Measurements from ENCODE around the gene OPRM1. TPM values are rescaled to one million over a fixed set of nuclear protein-coding genes. Genes with fewer than 3 reads are reported as not detected.
A peak's percentile ranks its signal among the peaks of the same experiment; 100 is the strongest.

Gene OPRM1
- total RNA-seq, 4 donors from 2014 or later, result not detected

DNA sequence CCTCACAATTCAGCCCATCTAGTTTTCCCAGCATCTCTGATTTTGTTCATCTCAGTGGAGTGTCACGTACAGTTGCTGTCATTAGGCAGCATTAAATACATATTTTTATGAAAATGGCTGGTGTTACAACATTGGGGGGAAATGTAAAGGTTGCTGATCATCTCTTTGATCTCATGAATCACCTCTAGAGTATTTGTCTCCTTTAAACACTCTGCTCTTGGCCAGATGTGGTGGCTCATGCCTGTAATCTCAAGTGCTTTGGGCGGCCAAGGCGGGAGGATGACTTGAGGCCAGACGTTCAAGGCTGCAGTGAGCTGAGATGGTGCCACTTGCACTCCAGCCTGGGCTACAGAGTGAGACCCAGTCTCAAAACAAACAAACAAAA is 189.5 kb downstream of the OPRM1 start:
- Histone ChIP-seq H3K27me3 (no peaks in the 10 kb centered on the region), H3K4me3 (no peak overlapping the region), H3K4me1 (peaks cover 0 to 4% (median 0%) of the 10 kb centered on the region in 4 donors), H3K27ac (no peak overlapping the region), H3K9me3 (no peaks in the 10 kb centered on the region), H3K36me3 (no peaks in the 10 kb centered on the region)
- no peak for DNase-seq
- TF ChIP-seq, protein P1, sequence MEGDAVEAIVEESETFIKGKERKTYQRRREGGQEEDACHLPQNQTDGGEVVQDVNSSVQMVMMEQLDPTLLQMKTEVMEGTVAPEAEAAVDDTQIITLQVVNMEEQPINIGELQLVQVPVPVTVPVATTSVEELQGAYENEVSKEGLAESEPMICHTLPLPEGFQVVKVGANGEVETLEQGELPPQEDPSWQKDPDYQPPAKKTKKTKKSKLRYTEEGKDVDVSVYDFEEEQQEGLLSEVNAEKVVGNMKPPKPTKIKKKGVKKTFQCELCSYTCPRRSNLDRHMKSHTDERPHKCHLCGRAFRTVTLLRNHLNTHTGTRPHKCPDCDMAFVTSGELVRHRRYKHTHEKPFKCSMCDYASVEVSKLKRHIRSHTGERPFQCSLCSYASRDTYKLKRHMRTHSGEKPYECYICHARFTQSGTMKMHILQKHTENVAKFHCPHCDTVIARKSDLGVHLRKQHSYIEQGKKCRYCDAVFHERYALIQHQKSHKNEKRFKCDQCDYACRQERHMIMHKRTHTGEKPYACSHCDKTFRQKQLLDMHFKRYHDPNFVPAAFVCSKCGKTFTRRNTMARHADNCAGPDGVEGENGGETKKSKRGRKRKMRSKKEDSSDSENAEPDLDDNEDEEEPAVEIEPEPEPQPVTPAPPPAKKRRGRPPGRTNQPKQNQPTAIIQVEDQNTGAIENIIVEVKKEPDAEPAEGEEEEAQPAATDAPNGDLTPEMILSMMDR (IDR thresholded peaks at IDR 0.05), result no peak
- no peak for TF ChIP-seq POLR2A (IDR thresholded peaks at IDR 0.05)

DNA sequence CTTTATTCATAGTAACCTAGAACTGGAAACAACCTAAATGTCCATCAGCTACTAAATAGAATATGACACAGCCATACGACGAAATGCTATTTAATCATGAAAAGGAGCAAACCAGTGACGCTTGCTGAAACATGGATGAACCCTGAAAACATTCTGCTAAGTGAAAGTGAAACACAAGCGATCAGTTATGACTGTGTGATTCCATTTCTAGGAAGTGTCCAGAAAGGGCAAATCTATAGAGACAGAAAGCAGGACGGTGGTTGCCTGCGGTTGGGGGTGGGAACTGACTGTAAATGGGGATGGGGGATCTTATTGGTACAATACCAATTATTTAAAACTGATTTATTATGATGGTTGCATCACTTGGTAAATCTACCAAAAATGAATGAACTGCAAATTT is 190.7 kb downstream of the OPRM1 start:
- Histone ChIP-seq H3K27ac (no peak overlapping the region), H3K9me3 (no peaks in the 10 kb centered on the region), H3K27me3 (no peaks in the 10 kb centered on the region), H3K36me3 (no peaks in the 10 kb centered on the region), H3K4me3 (peak overlapping the region in 3 of 4 donors; percentile 1 to 10 (median 10)), H3K4me1 (peaks cover 0 to 4% (median 0%) of the 10 kb centered on the region in 4 donors)
- no peak for DNase-seq
- no peak for TF ChIP-seq POLR2A (IDR thresholded peaks at IDR 0.05)
- TF ChIP-seq, protein P1 (IDR thresholded peaks at IDR 0.05), result no peak

DNA sequence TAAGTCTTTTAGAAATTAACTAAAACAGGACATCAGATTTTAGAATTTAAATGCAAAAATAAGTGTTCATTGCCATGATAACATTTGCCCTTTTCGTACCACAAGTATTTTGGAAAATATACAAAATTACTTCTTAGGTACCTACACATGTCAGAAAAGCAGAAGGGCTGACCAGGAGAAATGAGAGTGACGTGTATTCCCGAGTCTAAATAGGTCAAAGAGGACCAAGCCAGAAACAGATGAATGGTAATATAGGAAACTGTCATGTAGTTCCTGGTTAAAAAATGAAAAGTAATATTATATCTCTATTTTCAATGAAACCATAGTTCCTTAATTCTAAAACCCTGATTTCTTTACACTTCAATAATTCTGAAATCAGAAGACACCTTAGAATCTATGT is 191.4 kb downstream of the OPRM1 start:
- Histone ChIP-seq H3K9me3 (no peaks in the 10 kb centered on the region), H3K4me1 (peaks cover 0 to 4% (median 0%) of the 10 kb centered on the region in 4 donors), H3K27ac (no peak overlapping the region), H3K36me3 (no peaks in the 10 kb centered on the region), H3K27me3 (no peaks in the 10 kb centered on the region), H3K4me3 (no peak overlapping the region)
- no peak for TF ChIP-seq POLR2A (IDR thresholded peaks at IDR 0.05)
- TF ChIP-seq, protein P1 (IDR thresholded peaks at IDR 0.05), result no peak
- DNase-seq, result no peak

DNA sequence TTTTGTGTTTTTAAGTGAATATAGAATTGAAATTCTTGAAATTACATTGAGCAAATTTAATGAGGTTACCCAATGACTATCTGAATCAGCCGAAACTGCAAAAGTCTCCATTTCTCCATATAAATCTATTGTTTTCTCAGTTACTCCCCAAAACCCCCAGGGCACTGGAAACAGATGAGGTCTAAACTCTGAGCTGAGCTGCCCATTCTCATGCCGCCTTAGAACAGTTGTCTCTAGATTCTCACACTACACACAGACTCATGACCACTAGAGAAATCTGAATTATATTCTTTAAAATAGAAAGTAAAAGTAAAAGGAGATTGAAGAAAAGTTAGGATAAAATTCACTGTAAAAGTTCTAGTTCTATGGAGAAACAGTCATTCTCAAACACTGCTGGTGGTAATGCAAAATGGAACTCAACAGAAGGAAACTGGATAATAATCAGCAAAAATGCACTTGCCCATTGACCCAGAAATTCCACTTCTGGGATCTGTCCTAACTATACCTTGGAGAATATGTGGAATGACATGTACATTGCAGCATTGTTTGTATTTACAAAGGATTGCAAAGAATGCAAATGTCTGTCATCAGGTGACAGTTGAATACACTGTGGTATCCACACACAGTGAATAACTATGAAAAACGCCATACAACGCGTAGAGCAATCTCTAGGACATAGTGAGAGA is 192.0 kb downstream of the OPRM1 start:
- TF ChIP-seq POLR2A (IDR thresholded peaks at IDR 0.05), result no peak
- TF ChIP-seq, protein P1 (IDR thresholded peaks at IDR 0.05), result no peak
- Histone ChIP-seq H3K36me3 (no peaks in the 10 kb centered on the region), H3K27ac (no peak overlapping the region), H3K4me1 (peaks cover 0 to 4% (median 0%) of the 10 kb centered on the region in 4 donors), H3K9me3 (no peaks in the 10 kb centered on the region), H3K4me3 (no peak overlapping the region), H3K27me3 (no peaks in the 10 kb centered on the region)
- no peak for DNase-seq

DNA sequence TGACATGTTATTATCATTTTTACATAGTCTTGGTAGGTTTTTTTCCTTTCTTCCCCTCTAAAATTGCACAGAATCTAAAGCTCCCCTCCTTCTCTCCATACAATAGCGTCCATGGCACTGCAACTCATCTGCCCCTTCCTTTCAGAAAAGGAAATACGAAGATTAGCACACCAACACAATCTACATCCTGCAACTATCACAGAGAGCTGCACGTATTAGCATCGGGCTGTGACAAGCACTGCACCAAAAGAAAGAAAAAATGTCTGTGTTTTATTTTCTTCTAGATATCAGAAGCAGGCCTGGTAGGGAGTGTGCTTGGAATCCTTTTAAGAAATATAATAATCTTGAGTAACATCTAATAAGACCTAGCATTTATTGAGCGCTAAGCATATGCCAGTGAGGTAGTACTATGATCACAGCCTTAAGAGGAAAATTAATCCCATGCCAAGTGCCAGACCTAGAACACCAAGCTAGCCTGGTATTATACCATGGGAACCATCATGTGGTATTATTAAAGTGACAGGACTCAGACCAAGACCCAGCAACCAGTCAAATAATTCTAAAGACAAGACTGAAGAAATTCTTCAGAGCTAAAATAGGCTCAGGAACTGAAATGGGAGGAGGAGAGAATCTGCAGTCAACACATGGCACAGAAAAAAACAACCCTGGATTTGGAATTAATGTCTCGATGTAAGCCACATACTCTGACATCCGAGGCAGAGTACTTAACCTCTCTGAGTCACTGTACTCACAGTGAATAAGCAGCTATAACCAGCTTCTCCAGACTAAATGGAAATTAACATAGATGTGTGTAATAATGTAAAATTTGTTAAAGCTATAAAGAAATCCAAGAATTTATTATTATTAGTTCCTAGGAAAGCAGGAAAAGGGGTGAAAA is 193.2 kb downstream of the OPRM1 start:
- Histone ChIP-seq H3K36me3 (no peaks in the 10 kb centered on the region), H3K9me3 (no peaks in the 10 kb centered on the region), H3K27ac (no peak overlapping the region), H3K4me3 (no peak overlapping the region), H3K4me1 (peaks cover 0 to 4% (median 0%) of the 10 kb centered on the region in 4 donors), H3K27me3 (no peaks in the 10 kb centered on the region)
- no peak for TF ChIP-seq POLR2A (IDR thresholded peaks at IDR 0.05)
- DNase-seq, result no peak

DNA sequence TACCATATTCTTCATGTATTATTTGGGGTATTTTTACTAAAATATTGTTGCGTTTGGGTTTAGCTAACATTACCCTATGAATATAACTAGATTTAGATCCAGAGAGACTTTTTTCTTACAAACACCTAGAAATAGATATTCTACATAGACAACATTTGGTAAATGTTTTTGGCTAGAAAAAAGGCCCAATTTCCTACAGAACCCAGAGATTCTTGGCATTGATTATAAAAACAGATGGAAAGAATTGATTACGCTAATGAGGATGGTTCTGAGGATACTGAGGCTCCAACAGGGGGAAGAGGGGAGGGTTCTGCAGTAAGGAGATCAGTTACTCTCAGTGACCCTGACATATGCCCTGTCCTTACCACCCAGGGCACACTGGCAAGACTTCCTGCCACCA is 194.3 kb downstream of the OPRM1 start:
- H3K36me3 ChIP-seq, result no peaks in the 10 kb centered on the region

More for the DNA sequence above, 194.3 kb downstream of the OPRM1 start:
- Histone ChIP-seq H3K27ac (no peak overlapping the region), H3K27me3 (no peaks in the 10 kb centered on the region), H3K4me1 (peaks cover 0 to 4% (median 0%) of the 10 kb centered on the region in 4 donors), H3K9me3 (no peaks in the 10 kb centered on the region), H3K4me3 (no peak overlapping the region)
- TF ChIP-seq, protein P1 (IDR thresholded peaks at IDR 0.05), result no peak
- no peak for TF ChIP-seq POLR2A (IDR thresholded peaks at IDR 0.05)
- DNase-seq, result no peak

All from Peyer's patch (tissue), 4 donors.